Activated CD4-positive, alpha-beta T cell treated with anti-CD3 and anti-CD28 coated beads, Interleukin-2, amount 50 U/mL, for 16 hours (primary cell): Measurements from ENCODE around the gene RRAS2.
"Not testable (repeated sequence)": the region's sequence is repeated elsewhere in the genome, so short reads cannot be mapped to it uniquely, and the experiment has no call there.

ENCODE experiments used
- DNase-seq: peaks from one replicate; pipeline ENCODE4 v3.0.0-alpha.2; 2020

The RRAS2 gene

DNA sequence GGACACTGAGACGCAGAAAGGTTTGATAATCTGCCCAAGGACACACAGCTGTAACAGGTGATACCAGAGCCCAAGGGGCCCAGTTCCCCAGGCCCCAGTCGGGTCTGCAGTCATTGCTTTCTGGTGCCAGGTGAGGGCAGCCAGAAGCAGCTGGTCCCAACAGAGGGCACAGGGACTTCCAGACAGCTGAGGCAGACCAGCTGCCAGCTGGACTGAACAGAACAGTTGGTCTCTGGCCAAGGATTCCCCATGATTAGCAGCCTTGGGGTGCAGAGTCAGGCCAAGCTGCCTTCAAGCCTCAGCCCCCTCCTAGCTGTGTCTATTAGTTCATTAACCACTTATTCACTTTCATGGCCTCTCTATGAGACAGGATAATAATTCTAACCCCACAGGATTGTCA is 105.6 kb downstream of the RRAS2 start:
- no peak for DNase-seq

GRCh38 chr11:14252501-14252900 is 106.5 kb downstream of the RRAS2 start:
- DNase-seq, result not testable (repeated sequence)

DNA sequence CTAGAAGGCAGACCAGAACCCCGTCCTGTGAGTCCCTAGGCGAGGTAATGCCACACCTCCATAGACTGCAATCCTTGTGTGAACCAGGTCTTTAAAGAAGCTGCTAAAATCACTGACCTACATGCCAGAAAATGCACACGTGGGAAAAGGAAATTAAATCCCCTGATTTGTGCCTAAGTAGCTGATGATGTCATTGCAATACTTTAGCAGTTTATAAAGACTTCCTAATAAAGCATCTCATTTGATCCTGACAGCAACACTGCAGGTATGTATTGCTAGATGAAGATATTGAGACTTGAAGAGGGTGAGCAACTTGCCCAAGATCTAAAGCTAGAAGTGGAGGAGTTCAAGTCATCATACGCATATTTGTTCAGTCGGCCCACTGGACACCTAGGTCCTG is 107.2 kb downstream of the RRAS2 start:
- DNase-seq, result no peak

DNA sequence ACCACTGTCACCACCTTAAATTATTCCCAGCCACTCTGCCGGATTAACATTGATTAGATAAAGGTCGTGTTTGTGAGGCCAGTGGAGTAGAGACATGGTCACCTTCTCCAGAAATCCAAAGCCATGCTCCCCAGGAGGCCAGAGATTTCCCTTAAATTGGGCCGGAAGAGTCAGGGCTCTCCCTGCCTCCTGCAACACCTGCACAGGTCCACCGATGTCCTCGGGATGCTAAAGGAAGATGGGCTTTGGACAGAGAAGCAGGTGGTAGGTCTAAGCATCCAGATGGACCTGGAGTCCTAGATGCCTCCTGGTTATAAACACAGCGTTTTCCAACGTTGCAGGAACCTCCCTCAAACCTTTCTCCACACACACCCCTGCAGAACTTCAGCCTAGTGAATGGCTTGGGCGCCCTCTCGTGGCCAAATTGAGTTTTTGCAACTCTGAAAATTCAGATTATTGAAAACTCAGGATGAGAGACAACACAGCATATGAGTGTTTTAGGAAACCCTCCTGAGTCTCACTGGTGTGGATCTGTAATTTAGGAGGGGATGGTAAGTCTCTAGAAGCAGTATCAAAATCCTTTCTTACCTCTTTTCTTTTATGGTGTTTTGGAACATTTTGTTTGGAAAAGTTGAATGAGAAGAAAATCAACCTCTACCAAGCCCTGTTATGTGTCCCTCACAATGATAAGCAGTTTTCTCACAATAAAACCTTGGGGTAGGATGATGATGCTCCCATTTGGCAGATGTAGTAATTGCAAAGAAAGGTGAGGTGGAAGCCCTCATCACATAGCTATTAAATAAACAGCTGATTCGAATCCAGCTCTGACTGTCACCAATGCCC is 109.6 kb downstream of the RRAS2 start:
- peak; percentile 61 for DNase-seq

DNA sequence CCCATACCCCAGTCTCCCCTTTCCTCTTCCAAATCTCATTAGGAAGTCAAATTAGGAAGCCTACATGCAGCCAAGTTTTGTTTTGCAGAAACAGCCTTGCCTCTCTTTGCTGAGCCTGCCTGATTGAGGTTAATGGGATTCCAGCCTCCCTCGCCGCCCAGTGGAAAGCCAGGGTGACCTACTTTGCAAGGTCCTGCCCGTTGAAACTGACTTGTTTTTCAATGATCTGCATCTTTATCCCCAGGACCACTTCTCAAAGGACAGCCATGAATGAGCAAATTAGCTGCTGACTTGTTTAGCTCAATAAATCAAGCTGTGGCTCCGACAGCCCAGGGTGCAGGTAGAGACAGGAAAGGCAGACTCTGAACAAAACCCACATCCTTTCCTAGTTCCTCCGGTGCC is 110.4 kb downstream of the RRAS2 start:
- DNase-seq, result no peak

GRCh38 chr11:14245444-14245843 is 113.5 kb downstream of the RRAS2 start:
- DNase-seq, result no peak

DNA sequence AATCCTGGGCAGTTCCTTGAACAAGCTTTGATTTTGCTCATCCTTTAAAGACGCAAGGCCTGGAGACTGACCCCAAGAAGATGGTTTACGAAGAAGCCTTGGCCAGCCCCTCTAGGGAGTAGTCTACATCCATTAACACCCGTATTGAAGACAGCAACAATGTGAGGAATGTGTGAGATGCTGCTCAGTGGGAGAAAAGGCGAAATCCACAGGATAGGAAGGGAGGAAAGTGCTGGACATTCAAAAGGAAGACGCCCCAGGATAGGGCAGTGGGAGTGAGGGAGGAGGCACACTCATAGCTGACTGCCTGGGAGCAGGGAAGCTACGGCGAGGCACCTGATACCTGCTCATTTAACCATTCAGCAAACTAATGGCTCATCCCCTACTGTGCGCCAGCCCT is 114.1 kb downstream of the RRAS2 start:
- DNase-seq, result no peak

DNA sequence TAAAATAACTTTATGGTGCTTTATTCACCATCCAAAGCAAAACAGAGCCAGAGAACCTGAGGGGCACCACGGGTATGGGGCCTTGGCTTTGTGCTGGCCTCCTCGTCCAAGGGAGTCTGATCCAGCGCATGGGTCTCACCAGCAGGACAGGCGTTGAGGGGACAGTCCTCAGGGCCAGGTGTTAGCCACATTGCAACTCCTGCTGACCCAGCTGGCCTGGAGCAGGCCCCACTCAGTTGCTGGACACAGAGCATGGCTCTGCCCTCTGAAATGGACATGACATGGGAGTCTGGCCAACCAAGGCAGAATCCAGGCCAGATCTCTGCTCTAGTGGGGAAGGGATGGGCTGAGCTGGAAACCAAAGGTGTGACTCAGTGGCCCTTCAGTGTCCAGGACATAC is 116.2 kb downstream of the RRAS2 start:
- no peak for DNase-seq

- DNase-seq, result no peak
Measured at GRCh38 chr11:14242187-14242586, 116.8 kb downstream of the RRAS2 start.

GRCh38 chr11:14240951-14241350 is 118.0 kb downstream of the RRAS2 start:
- no peak for DNase-seq

DNA sequence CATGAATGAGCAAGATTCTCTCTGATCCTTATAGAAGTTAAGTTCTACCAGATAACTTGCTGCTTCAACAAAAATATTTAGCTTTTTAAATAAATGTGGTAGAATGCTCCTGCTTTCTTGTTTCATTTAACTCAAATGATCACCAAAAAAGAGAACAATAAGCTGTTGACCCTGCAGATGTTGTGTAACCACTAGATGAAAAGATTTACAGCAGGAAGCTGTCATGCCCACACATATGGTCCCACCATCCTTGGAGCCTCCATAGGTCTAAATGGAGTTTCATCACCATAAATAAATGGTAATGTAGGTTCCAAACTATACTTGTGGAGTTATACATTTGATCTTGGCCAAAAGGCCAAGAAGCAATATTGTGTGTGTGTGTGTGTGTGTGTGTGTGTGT is 118.8 kb downstream of the RRAS2 start:
- no peak for DNase-seq

DNA sequence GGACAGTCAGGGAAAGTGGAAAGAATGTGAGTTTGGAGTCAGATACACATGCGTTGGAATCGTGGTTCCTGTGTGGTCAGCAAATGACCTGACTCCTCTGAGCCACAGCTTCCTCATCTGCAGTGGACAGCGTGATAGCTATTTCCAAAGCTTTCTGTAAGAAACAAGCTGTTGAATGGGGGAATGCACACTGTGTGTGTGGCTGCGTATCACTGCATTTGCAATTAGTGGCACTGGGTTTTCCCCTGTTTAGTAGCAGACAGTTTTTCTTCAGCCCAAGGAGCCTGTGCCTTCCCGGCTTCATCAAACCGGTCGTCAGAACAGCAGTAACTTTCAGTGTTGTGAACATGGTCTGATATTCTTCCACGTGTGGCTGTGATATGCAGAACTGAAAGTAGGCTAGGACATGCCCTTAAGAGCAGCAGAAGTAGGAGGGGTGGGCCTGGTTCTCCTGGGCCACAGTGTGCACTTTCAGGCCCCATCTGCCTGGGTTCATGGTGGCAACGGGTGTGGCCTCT is 121.5 kb downstream of the RRAS2 start:
- DNase-seq, result no peak

- DNase-seq, result no peak
Measured at GRCh38 chr11:14235701-14236100, 123.3 kb downstream of the RRAS2 start.

DNA sequence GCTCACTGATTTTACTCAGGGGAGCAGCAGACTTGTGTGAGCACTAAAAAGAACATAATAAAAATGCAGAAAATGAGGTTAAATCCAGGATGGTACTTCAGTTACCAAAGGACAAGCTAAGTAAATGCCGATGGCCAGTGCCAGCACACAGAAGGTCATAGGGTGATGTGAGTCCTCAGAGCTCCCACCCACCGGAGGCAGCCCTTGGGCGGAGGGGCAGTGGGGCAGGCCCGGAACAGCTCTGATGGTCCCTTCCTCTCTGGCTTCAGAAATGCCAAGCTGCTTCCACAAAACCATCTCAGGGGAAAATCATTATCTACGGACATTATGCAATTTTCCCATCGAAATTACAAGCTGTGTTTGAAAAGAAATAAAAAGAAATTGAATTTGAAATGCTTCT is 124.5 kb downstream of the RRAS2 start:
- DNase-seq, result no peak

GRCh38 chr11:14232652-14233051 is 126.3 kb downstream of the RRAS2 start:
- DNase-seq, result no peak

GRCh38 chr11:14230407-14230806 is 128.6 kb downstream of the RRAS2 start:
- no peak for DNase-seq

DNA sequence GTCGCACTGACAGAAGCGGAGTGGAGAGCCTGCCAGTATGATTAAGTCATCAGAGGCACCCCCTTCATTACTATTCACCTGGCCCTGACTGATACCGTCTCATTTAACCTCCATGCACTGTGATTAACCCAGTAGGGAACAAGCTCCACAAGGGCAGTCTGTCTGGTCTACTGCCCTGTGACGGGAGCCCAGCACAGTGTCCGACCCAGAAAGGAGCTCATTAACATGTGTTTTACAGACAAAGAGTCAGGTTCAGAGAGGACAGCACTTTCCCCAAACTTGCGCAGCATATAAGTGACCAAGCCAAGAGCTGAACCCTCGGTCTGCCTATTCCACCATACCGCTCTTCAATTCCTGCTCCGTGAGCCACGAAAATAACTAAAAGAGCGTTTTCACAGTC is 129.5 kb downstream of the RRAS2 start:
- no peak for DNase-seq

DNA sequence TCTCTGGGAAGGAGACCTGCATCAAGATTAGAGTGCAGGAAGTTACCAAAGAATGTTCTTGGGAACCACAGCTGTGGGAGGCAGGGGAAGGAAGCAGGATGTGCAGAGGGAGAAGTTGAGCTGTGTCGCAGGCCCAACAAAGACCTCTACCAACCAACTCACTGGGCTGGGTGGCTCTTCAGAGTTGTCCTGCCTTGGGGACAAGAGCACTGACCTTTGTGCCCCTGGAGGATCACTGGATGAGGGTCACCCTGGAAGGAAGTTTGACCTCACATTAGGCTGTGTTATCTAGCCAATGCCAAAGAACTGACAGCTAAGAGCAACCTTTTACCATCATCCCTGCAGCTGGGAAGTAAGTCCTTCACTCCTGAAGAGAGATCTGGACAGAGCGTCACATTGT is 130.6 kb downstream of the RRAS2 start:
- no peak for DNase-seq
